ENCODE data around the gene CYP3A7.

DNA sequence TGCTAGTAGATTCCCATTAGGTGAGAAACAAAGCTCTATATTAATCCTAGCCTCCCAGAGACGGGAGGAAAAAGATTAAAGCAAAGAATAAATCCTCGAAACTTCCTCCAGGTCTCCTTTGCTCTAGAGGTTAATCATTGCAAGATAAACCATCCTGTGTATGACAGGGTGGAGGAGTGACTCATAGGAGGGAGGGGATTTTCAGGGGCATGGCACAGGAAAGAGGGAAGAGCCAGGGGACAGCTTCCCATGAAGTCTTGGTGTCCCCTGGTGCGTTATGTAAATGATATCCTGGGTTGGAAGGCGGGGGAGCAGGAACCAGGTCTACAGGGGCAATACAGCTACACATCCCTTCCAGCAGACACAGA, 56.0 kb downstream of the CYP3A7 start:
- TF ChIP-seq, protein P1, sequence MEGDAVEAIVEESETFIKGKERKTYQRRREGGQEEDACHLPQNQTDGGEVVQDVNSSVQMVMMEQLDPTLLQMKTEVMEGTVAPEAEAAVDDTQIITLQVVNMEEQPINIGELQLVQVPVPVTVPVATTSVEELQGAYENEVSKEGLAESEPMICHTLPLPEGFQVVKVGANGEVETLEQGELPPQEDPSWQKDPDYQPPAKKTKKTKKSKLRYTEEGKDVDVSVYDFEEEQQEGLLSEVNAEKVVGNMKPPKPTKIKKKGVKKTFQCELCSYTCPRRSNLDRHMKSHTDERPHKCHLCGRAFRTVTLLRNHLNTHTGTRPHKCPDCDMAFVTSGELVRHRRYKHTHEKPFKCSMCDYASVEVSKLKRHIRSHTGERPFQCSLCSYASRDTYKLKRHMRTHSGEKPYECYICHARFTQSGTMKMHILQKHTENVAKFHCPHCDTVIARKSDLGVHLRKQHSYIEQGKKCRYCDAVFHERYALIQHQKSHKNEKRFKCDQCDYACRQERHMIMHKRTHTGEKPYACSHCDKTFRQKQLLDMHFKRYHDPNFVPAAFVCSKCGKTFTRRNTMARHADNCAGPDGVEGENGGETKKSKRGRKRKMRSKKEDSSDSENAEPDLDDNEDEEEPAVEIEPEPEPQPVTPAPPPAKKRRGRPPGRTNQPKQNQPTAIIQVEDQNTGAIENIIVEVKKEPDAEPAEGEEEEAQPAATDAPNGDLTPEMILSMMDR (IDR thresholded peaks at IDR 0.05): no peak
- TF ChIP-seq POLR2A (IDR thresholded peaks at IDR 0.05): no peak

All from uterus (tissue), 2 donors.